ENCODE measurements around the gene PLAU.
"Not testable (repeated sequence)": the region's sequence is repeated elsewhere in the genome, so short reads cannot be mapped to it uniquely, and the experiment has no call there.

The PLAU gene

GRCh38 chr10:73877533-73878160 is 33.3 kb upstream of the PLAU start:
- no peak for DNase-seq

DNA sequence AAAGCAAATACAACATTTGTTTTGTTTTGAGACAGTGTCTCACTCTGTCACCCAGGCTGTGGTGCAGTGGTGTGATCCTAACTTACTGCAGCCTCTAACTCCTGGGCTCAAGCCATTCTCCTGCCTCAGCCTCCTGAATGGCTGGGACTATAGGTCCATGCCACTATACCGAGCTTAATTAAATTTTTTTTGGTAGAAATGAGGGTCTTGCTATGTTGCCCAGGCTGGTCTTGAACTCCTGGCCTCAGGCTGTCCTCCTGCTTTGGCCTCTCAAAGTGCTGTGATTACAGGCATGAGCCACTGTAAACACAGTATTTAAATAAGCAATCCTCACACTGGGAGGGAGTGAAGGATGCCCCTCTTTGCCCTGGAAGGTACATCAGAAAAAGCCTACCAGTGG is 32.6 kb upstream of the PLAU start:
- no peak for DNase-seq

GRCh38 chr10:73879296-73880173 is 31.4 kb upstream of the PLAU start:
- DNase-seq: peak; percentile 96

DNA sequence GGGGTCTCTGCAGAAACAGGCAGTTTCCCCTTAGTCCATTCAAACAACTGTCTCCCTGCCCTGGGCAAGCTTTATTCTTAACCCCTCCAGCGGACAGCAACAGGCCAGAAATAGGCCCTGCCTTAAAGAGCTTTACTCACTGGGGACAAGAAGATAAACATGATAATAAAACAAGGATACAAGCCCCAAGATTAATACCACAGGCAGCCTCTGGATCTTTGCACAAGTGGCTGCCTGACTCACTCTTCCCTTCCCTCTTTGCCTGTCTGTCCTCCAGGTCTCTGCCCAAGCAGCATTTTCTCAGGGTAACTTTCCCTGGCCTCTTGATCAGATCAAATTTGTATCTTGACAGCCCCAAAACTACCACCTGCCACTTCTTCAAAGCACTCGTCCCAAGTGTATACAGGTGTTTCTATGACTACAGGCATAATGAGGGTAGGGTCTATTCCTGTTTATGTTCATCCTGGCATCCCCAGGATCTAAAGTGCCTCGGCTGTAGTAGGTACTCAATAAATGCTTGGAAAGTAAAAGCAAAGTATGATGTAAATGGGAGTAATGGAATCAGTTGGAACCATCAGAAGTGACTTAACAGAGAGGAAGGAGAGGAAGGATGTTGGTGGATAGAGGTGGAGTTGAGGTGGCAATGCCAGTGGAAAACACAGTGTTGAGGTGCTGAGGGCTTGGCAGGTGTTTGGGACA is 29.6 kb upstream of the PLAU start:
- DNase-seq: no peak

- no peak for DNase-seq
Observed at GRCh38 chr10:73884017-73884416, 26.9 kb upstream of the PLAU start.

GRCh38 chr10:73886085-73886529 is 24.8 kb upstream of the PLAU start:
- DNase-seq: peak; percentile 83

GRCh38 chr10:73886661-73887293 is 24.2 kb upstream of the PLAU start:
- no peak for DNase-seq

DNA sequence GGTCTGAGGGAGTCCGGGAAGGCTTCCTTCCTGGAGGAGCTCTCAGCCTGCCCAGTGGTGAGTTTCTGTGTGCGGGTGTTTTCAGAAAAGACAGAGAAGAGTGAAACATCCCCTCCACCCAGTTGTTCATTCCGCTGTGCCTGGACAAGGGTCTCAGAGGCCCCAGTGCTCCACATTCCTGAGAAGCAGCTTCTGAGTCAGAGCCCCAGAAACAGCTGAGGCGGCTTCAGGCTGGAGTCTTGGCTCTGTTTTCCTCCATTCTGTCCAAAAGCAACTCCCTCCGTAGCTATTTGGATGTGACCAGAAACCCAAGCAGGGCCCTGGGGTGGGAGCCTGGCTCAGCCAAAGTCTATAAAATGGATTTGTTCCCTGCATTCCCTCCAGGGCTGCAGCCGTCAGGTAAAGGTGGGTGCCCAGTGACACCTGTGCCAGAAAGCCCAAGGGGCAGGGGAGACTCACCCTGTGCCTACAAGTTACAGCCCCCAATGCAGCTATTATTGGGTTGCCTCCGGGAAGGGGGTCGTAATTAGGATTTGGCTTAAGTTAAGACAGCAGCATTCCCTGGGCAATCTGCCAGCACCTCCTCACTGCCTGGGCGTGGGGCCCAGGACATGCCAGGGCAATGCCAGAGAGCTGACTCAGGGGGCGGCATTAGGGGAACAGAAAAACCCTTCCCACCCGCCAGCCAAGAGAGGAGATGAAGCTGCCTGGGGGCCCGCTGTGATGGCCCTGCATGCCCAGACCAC is 23.5 kb upstream of the PLAU start:
- DNase-seq: no peak

DNA sequence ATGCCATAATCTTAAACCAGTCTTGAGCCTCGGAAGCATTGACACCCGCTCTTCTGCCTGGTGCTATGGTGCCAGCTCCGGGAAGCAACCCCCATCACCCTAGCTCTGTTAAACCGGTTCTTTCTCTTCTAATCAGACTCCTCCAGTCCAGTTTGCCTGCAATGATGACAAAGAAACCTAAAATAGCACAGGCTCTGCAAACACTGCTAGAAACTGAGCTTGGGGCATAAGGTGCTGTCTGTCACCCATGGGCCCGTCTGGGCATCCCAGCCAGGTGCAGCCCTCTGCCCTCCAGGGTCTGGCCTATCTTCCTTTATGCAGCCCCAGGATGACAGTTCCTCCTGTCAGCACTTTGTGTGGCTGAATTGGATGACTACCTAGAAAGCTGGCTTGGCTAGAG is 22.4 kb upstream of the PLAU start:
- DNase-seq: no peak

DNA sequence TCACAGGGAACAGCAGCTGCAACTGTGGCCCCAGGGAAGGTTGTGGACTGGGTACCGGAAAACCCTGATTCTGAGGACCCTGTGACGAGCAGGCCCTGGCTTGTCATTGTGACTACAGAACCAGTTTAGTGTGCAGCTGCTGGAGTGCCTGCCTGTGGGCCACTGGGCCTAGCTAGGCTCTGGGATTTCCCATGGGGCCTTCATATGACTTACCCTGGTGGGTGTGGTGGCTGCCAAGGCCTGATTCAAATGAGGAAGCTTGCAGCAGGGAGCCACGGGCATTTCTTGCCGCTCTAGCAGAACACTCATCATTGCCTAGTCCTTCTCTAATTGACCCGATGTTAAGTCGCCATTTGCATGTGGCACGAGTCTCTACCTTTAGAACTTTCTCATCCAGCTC is 21.9 kb upstream of the PLAU start:
- DNase-seq: peak; percentile 45

DNA sequence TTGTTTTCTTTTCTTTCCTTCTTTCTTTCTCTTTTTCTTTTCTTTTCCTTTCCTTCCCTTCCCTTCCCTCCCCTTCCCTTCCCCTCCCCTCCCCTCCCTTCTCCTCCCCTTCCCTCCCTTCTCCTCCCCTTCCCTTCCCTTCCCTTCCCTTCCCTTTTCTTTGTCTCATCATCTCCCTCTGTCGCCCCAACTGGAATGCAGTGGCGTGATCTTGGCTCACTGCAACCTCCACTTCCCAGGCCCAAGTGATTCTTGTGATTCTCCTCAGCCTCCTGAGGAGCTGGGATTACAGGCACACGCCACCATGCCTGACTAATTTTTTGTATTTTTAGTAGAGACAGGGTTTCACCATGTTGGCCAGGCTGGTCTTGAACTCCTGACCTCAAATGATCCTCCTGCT is 21.5 kb upstream of the PLAU start:
- DNase-seq: not testable (repeated sequence)

DNA sequence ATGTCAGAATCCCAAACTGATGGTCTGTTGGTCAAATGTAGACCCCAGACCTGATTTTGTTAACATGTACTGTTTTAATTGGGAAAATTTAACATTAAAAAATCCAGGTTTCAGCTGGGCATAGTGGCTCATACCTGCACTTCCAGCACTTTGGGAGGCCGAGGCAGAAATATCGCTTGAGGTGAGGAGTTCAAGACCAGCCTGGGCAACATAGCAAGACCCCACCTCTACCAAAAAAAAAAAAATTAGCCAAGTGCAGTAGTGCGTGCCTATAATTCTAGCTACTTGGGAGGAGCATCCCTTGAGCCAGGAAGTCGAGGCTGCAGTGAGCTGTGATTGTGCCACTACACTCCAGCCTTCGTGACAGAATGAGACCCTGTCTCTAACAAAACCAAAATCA is 20.7 kb upstream of the PLAU start:
- DNase-seq: no peak

DNA sequence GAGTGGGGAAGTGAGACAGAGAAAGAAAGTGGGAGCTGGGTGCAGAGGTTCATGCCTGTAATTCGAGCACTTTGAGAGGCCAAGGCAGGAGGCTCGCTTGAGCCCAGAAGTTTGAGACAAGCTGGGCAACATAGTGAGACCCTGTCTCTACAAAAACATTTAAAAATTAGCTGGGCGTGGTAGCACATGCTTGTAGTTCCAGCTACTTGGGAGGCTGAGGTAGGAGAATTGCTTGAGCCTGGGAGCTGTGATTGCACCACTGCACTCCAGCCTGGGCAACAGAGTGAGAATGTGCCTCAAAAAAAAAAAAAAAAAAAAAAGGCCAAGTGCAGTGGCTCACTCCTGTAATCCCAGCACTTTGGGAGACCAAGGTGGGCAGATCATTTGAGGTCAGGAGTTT is 20.1 kb upstream of the PLAU start:
- not testable (repeated sequence) for DNase-seq

- DNase-seq: no peak
Observed at GRCh38 chr10:73891540-73891939, 19.4 kb upstream of the PLAU start.

DNA sequence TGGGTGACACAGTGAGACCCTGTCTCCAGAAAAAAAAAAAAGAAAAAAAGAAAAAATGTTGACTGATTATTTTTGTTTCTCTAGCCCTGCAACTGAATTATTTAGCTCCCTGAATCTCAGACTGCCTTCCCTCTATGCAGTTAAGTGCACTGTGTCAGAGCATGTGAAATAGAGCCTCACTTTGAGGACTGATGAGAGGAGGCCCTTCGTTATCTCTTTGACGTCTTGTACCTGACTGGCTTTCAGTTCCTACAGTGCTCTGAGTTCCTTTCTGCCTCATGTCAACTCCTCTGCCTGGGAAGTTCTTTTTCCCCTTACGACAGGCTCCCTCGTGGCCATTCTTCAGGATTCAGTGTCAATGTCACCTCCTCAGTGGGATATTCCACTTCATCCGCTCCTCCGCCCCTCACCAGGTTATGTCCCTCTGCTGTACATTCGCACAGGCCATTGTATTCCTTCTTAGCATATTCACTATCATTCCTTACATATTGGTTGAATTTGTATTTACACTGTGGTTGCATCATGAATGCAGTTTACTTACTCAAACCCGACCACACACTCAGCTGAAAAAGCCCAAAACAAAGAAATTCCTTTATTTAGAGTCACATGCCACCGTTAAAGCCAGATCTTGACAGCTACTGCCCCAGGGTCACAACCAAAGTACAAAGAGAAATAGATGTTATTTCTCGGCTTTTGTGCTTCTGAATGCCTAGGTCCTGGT is 18.5 kb upstream of the PLAU start:
- DNase-seq: no peak

GRCh38 chr10:73893426-73893825 is 17.5 kb upstream of the PLAU start:
- DNase-seq: no peak

- peak; percentile 77 for DNase-seq
Observed at GRCh38 chr10:73894245-73894971, 16.5 kb upstream of the PLAU start.

DNA sequence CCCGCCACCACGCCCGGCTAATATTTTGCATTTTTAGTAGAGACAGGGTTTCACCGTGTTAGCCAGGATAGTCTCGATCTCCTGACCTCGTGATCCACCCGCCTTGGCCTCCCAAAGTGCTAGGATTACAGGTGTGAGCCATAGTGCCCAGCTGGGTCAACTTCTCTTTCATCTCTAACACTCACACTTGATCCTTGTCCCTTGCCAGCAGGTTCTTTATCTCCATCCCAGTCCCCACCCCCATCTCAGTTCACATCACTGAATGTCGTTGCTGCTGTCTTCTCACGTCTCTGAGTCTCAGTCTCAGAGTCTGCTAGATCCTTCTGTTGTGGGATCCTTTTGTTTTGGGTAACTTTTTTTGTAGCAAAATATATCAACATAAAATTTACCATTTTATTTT is 15.6 kb upstream of the PLAU start:
- not testable (repeated sequence) for DNase-seq

DNA sequence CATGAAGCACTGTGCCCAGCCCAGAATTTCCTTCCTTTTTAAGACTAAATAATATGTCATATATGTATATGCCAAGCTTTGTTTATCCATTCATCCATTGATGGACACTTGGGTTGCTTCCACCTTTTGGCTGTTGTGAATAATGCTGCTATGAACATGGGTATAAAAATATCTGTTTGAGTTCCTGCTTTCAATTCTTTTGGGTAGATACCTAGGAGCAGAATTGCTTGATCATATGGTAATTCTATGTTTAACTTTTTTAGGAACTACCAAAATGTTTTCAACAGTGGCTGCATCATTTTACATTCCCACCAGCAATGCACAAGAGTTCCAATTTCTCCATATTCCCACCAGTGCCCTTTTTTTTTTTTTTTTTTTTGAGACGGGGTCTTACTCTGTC is 13.2 kb upstream of the PLAU start:
- DNase-seq: no peak

- DNase-seq: no peak
Observed at GRCh38 chr10:73898730-73899410, 12.1 kb upstream of the PLAU start.

DNA sequence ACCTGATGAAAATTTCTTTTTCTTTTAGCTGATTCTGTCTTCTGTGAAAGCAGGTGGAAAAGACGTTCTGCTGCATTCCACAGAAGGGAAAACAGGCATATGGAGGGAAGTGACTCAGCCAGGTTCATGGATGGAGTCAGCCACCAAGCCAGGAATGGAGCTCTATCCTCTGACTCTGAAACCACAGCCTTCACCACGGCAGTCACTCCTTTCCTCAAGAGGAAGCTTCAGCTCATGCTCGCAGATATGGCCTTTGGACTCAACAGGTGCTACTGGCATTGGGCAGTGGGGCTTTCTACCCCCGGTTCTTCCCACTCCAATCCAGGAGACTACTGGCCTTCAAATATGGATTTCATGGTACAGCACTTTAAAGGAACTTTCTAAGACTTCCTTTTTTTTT is 11.5 kb upstream of the PLAU start:
- DNase-seq: no peak
